ENCODE measurements around the gene EEA1. TPM values are rescaled to one million over a fixed set of nuclear protein-coding genes. Genes with fewer than 3 reads are reported as not detected.

The EEA1 gene
- total and polyA plus RNA-seq, 10 donors = 2.3 to 31.2 (median 20.8) TPM

DNA sequence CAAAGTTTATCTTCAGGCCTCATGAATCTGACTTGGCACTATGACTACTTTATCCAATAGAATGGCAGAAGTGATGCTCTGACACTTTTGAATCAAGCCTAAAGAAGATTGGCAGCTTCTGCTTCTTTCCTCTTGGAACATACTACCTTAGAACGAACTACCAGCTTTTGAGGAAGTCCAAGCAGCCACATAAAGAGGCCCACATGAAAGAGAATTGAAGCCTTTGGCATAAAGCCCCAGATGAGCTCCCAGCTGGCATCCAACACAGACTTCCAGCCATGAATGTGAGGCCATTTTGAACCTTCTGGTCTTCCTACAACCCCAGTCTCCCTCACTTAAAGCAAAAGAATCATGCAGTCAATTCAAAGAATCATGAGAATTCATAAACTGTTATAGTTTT lies 65.8 kb downstream of the EEA1 start:
- intact Hi-C loops (cut with DNase I; ENCODE audit: low total_unique reads) = no loop called here
- H3K27me3 ChIP-seq (replicated peaks in 1 of 7) = no peaks in the 10 kb centered on the region
- H3K9me3 ChIP-seq = no peaks in the 10 kb centered on the region
- no peaks in the 10 kb centered on the region for H3K4me1 ChIP-seq
- DNase-seq = no peak
- WGBS, 5 donors = 19 to 57% (median 38%) methylated on average over 1 of the region's 1 CpG
- H3K27ac ChIP-seq = no peak overlapping the region
- H3K4me3 ChIP-seq = no peak overlapping the region
- H3K36me3 ChIP-seq = peaks cover 0 to 64% (median under 1%) of the 10 kb centered on the region in 6 donors
- TF ChIP-seq POLR2A (IDR thresholded peaks at IDR 0.05) (no peak), POLR2AphosphoS5 (IDR thresholded peaks at IDR 0.05) (no peak), CTCF (IDR thresholded peaks at IDR 0.05 in 8 of 11, conservative IDR thresholded peaks at IDR 0.05 in 3 of 11) (no peak)

DNA sequence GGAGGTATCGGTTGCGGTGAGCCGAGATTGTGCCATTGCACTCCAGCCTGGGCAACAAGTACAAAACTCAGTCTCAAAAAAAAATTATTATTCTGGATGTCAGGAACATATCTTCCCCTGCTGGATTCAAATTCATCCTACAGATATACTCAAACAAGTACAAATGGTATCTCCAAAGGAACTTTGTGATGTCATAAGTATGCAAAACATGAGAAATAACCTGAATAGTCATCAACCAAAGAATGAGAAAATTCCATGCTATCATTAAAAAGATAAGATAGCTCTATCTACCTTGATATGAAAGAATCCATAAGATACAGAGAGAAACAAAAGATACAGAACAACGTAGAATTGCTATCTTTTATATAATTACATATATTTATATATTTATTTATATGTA lies 67.7 kb downstream of the EEA1 start:
- DNase-seq = no peak
- Histone ChIP-seq H3K27ac (no peak overlapping the region), H3K4me1 (no peaks in the 10 kb centered on the region), H3K9me3 (no peaks in the 10 kb centered on the region), H3K36me3 (peaks cover 0 to 82% (median 9%) of the 10 kb centered on the region in 6 donors), H3K4me3 (no peak overlapping the region), H3K27me3 (replicated peaks in 1 of 7) (no peaks in the 10 kb centered on the region)
- WGBS, 5 donors = 97 to 100% (median 98%) methylated on average over 4 of the region's 4 CpGs
- intact Hi-C loops (cut with DNase I; ENCODE audit: low total_unique reads) = no loop called here
- TF ChIP-seq CTCF (IDR thresholded peaks at IDR 0.05 in 8 of 11, conservative IDR thresholded peaks at IDR 0.05 in 3 of 11) (no peak), POLR2A (IDR thresholded peaks at IDR 0.05) (no peak)

DNA sequence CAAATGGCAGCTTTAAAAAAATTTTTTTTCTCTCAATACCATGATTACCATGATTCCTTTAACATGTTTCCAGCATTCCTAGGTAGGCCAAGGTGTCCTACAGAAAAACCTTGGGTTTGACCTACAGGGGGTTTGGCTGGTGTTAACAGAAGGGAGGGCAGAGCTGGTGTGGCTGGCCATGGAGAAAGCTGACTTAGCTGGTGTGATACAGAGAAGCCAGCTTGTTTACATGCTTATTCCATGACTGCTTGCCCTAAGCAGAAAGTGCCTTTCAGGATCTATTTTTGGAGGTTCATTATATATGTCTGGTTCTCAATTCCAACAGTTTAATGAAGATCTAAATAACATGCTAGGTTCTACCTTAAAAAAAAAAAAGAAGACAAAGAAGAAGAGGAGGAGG lies 68.6 kb downstream of the EEA1 start:
- TF ChIP-seq POLR2A (IDR thresholded peaks at IDR 0.05) (no peak), POLR2AphosphoS5 (IDR thresholded peaks at IDR 0.05) (no peak)
- intact Hi-C loops (cut with DNase I; ENCODE audit: low total_unique reads) = no loop called here
- H3K4me1 ChIP-seq = no peaks in the 10 kb centered on the region

DNA sequence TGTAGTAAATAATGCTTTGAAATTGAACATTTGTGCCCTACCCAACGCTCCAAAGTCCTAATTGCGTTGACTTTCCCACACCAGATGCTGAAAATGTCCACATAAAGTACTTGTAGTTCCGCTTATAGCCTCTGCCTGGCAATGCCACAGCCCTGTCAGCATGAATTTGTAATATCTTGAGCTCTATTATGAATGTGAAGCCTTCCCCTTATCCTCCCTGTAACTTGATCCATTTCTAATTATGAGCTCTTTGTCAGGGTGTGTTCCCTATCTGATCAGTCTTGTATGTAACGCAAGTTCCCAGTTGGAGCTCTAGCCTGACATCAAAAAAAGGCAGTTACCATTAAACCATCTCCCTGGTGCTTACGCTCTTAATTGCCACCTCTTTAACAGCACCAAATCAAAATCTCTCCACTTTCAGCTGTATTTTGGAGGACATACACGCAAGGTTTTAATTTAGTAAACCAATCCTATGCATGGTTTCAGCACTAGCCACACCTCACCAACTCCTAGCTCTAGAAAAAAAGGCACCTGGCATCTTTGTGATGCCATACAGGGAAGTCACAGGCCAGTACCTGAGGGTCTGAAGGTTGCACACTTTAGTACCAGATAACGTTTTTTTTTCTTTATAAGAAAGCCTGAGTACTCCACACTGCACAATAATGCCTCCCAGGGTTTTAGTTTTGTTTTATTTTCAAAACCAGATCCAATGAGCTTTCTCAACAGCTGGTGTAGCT lies 69.3 kb downstream of the EEA1 start:
- 96 to 99% (median 96%) methylated on average over 7 of the region's 7 CpGs for WGBS, 5 donors
- intact Hi-C loops (cut with DNase I; ENCODE audit: low total_unique reads) = no loop called here

More for the DNA sequence above, 68.6 kb downstream of the EEA1 start:
- H3K9me3 ChIP-seq = no peaks in the 10 kb centered on the region
- H3K27me3 ChIP-seq (replicated peaks in 1 of 7) = no peaks in the 10 kb centered on the region
- no peak overlapping the region for H3K4me3 ChIP-seq
- DNase-seq = no peak
- H3K36me3 ChIP-seq = peaks cover 0 to 91% (median 9%) of the 10 kb centered on the region in 6 donors
- no peak overlapping the region for H3K27ac ChIP-seq

More for the DNA sequence above, 69.3 kb downstream of the EEA1 start:
- Histone ChIP-seq H3K9me3 (no peaks in the 10 kb centered on the region), H3K4me3 (no peak overlapping the region), H3K36me3 (peaks cover 0 to 98% (median 9%) of the 10 kb centered on the region in 6 donors), H3K27ac (no peak overlapping the region), H3K4me1 (no peaks in the 10 kb centered on the region), H3K27me3 (replicated peaks in 1 of 7) (no peaks in the 10 kb centered on the region)
- no peak for DNase-seq
- TF ChIP-seq CTCF (IDR thresholded peaks at IDR 0.05 in 8 of 11, conservative IDR thresholded peaks at IDR 0.05 in 3 of 11) (no peak), POLR2AphosphoS5 (IDR thresholded peaks at IDR 0.05) (no peak), POLR2A (IDR thresholded peaks at IDR 0.05) (no peak)
